ENCODE results near the gene DLGAP1.

DLGAP1 gene

DNA sequence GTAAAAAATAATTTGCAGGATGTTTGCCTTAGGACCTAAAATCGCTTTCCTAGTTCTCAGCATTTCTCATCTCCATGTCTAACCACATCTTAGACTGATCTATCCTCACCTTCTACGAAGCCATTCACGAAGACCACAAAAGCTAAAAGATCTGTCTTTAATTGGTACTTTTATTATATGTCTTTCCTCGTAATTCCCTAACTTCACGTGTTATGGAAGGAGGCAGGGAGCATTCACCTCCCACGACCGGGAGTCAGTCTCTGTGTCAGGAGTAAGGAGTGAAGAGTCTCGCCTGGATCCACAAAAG is 1.6 kb downstream of the DLGAP1 start:
- Histone ChIP-seq H3K23ac (ENCODE audit: low read length) (no peak overlapping the region), H3K4ac (ENCODE audit: low read depth, low read length) (no peak overlapping the region), H2AK5ac (ENCODE audit: low read length) (no peak overlapping the region), H3K27me3 (ENCODE audit: insufficient read depth, low read length, poor library complexity) (no peaks in the 10 kb centered on the region), H3K56ac (ENCODE audit: low read length) (peak overlapping the region; percentile 97), H3K9ac (ENCODE audit: low read length) (peak overlapping the region; percentile 78), H3K4me1 (ENCODE audit: control insufficient read depth, low read depth, low read length) (peaks cover 2% of the 10 kb centered on the region), H3K36me3 (ENCODE audit: control insufficient read depth, insufficient read depth, low read length) (no peaks in the 10 kb centered on the region), H4K5ac (ENCODE audit: low read length) (no peak overlapping the region), H2BK120ac (ENCODE audit: low read depth, low read length) (no peak overlapping the region), H4K8ac (ENCODE audit: low read depth, low read length) (no peak overlapping the region), H2BK15ac (replicated peaks; ENCODE audit: low read depth) (no peak overlapping the region), H2BK5ac (ENCODE audit: low read length) (no peak overlapping the region), H3K18ac (ENCODE audit: low read length) (no peak overlapping the region), H3K79me2 (ENCODE audit: control insufficient read depth, insufficient read depth, low read length) (no peaks in the 10 kb centered on the region), H3K79me1 (ENCODE audit: low read length) (no peaks in the 10 kb centered on the region), H3K4me2 (ENCODE audit: low read length) (peak overlapping the region; percentile 60), H3K4me3 (ENCODE audit: low read length) (peak overlapping the region; percentile 66), H3K27ac (ENCODE audit: low read depth, low read length) (no peak overlapping the region)
- no CpG with 5 or more reads among the region's 8 CpGs for WGBS (ENCODE audit: extremely low coverage, insufficient coverage, low lambda C conversion rate)
- DNase-seq = no peak

- Histone ChIP-seq H3K4me1 (ENCODE audit: control insufficient read depth, low read depth, low read length) (peaks cover 2% of the 10 kb centered on the region), H2AK5ac (ENCODE audit: low read length) (no peak overlapping the region), H4K5ac (ENCODE audit: low read length) (no peak overlapping the region), H3K4me2 (ENCODE audit: low read length) (no peak overlapping the region), H3K27ac (ENCODE audit: low read depth, low read length) (no peak overlapping the region), H2BK120ac (ENCODE audit: low read depth, low read length) (no peak overlapping the region), H3K79me2 (ENCODE audit: control insufficient read depth, insufficient read depth, low read length) (no peaks in the 10 kb centered on the region), H3K4ac (ENCODE audit: low read depth, low read length) (no peak overlapping the region), H3K23ac (ENCODE audit: low read length) (no peak overlapping the region), H3K18ac (ENCODE audit: low read length) (no peak overlapping the region), H3K79me1 (ENCODE audit: low read length) (peaks cover 1% of the 10 kb centered on the region), H2BK15ac (replicated peaks; ENCODE audit: low read depth) (no peak overlapping the region), H3K36me3 (ENCODE audit: control insufficient read depth, insufficient read depth, low read length) (no peaks in the 10 kb centered on the region), H4K8ac (ENCODE audit: low read depth, low read length) (no peak overlapping the region), H3K56ac (ENCODE audit: low read length) (no peak overlapping the region), H3K27me3 (ENCODE audit: insufficient read depth, low read length, poor library complexity) (no peaks in the 10 kb centered on the region), H3K9ac (ENCODE audit: low read length) (no peak overlapping the region), H3K4me3 (ENCODE audit: low read length) (no peak overlapping the region), H2BK5ac (ENCODE audit: low read length) (no peak overlapping the region)
- DNase-seq = peak; percentile 18
- WGBS (ENCODE audit: extremely low coverage, insufficient coverage, low lambda C conversion rate) = no CpG with 5 or more reads among the region's 2 CpGs
Observed at GRCh38 chr18:4450065-4450658, 4.9 kb downstream of the DLGAP1 start.

DNA sequence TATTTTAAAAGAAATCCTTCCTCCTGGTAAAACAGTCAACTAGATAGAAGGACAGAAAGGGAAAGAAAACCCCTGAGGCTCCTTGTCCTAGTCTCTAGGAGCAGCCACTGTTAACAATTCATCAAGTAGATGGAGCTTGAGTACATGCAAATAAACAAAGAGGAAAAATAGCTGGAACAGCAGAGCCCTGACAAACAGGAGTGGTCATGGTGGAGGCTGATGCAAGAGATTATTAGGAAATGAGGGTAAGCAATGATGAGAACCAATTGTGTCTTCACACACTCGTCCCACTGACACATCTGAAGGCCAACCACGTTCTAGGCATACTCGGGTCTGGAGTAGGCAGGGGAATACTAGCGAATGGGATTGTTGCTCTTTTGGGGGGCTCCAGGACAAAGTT is 9.2 kb downstream of the DLGAP1 start:
- Histone ChIP-seq H3K4ac (ENCODE audit: low read depth, low read length) (no peak overlapping the region), H3K56ac (ENCODE audit: low read length) (no peak overlapping the region), H3K79me2 (ENCODE audit: control insufficient read depth, insufficient read depth, low read length) (no peaks in the 10 kb centered on the region), H3K23ac (ENCODE audit: low read length) (no peak overlapping the region), H3K4me3 (ENCODE audit: low read length) (no peak overlapping the region), H3K36me3 (ENCODE audit: control insufficient read depth, insufficient read depth, low read length) (no peaks in the 10 kb centered on the region), H2BK120ac (ENCODE audit: low read depth, low read length) (no peak overlapping the region), H4K5ac (ENCODE audit: low read length) (no peak overlapping the region), H3K27me3 (ENCODE audit: insufficient read depth, low read length, poor library complexity) (no peaks in the 10 kb centered on the region), H3K4me2 (ENCODE audit: low read length) (no peak overlapping the region), H3K79me1 (ENCODE audit: low read length) (peaks cover 3% of the 10 kb centered on the region), H3K9ac (ENCODE audit: low read length) (no peak overlapping the region), H3K18ac (ENCODE audit: low read length) (no peak overlapping the region), H3K27ac (ENCODE audit: low read depth, low read length) (no peak overlapping the region), H2BK5ac (ENCODE audit: low read length) (no peak overlapping the region), H4K8ac (ENCODE audit: low read depth, low read length) (no peak overlapping the region), H3K4me1 (ENCODE audit: control insufficient read depth, low read depth, low read length) (peaks cover 2% of the 10 kb centered on the region), H2BK15ac (replicated peaks; ENCODE audit: low read depth) (no peak overlapping the region), H2AK5ac (ENCODE audit: low read length) (no peak overlapping the region)
- DNase-seq = peak; percentile 18
- no CpG with 5 or more reads among the region's 4 CpGs for WGBS (ENCODE audit: extremely low coverage, insufficient coverage, low lambda C conversion rate)

DNA sequence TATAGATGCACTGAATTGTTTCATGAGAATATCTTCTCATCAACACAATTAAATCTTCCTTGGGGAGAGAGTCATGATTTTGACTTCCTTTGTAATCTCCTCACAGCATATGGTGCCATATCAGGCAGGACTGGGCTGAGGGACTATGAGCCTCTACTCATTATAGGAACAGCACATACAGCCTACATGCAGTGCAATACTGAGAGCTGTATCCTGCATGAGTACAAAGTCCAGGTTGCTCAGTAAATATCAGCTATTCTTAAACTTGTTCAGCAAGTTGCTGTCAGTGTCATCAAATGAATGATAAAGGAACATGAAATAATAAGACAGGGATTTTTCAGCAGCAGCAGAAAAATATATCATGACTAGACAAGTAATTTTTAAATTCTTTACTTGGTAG is 10.8 kb downstream of the DLGAP1 start:
- no peak overlapping the region for H3K27ac ChIP-seq (ENCODE audit: low read depth, low read length)
- H3K4ac ChIP-seq (ENCODE audit: low read depth, low read length) = no peak overlapping the region

DNA sequence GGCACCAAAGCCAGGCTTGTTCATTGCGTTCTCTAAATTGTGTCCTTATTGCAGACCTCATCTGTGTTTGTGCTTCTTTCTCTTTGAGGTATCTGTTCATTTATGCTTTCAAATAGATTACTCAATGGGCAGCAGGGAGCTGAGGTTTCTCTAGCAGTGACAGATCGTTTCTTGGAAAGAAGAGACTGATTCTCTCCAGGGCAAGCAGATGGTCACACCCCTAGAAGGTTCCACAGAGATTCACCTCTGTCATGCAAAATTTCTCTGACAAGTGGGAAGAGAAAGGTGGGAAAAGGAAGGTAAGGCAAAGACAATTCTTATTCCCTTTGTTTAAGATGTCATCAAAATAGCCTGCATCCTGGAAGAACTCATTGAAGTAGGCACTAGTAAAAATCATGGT is 14.0 kb downstream of the DLGAP1 start:
- H2BK15ac ChIP-seq (replicated peaks; ENCODE audit: low read depth) = no peak overlapping the region
- no peak overlapping the region for H4K8ac ChIP-seq (ENCODE audit: low read depth, low read length)
- WGBS (ENCODE audit: extremely low coverage, insufficient coverage, low lambda C conversion rate) = no CpG with 5 or more reads among the region's 2 CpGs
- H3K4ac ChIP-seq (ENCODE audit: low read depth, low read length) = no peak overlapping the region
- no peaks in the 10 kb centered on the region for H3K79me2 ChIP-seq (ENCODE audit: control insufficient read depth, insufficient read depth, low read length)
- H3K36me3 ChIP-seq (ENCODE audit: control insufficient read depth, insufficient read depth, low read length) = no peaks in the 10 kb centered on the region
- H3K79me1 ChIP-seq (ENCODE audit: low read length) = peaks cover 3% of the 10 kb centered on the region
- no peak overlapping the region for H4K5ac ChIP-seq (ENCODE audit: low read length)
- H2BK5ac ChIP-seq (ENCODE audit: low read length) = no peak overlapping the region
- no peak overlapping the region for H2AK5ac ChIP-seq (ENCODE audit: low read length)
- no peak overlapping the region for H3K18ac ChIP-seq (ENCODE audit: low read length)
- H3K23ac ChIP-seq (ENCODE audit: low read length) = no peak overlapping the region
- DNase-seq = no peak
- no peaks in the 10 kb centered on the region for H3K4me1 ChIP-seq (ENCODE audit: control insufficient read depth, low read depth, low read length)
- no peak overlapping the region for H3K4me2 ChIP-seq (ENCODE audit: low read length)
- no peak overlapping the region for H3K9ac ChIP-seq (ENCODE audit: low read length)
- no peak overlapping the region for H2BK120ac ChIP-seq (ENCODE audit: low read depth, low read length)
- H3K27me3 ChIP-seq (ENCODE audit: insufficient read depth, low read length, poor library complexity) = no peaks in the 10 kb centered on the region
- no peak overlapping the region for H3K27ac ChIP-seq (ENCODE audit: low read depth, low read length)
- no peak overlapping the region for H3K56ac ChIP-seq (ENCODE audit: low read length)
- H3K4me3 ChIP-seq (ENCODE audit: low read length) = no peak overlapping the region

More for the DNA sequence above, 10.8 kb downstream of the DLGAP1 start:
- Histone ChIP-seq H2BK5ac (ENCODE audit: low read length) (no peak overlapping the region), H4K5ac (ENCODE audit: low read length) (no peak overlapping the region), H3K23ac (ENCODE audit: low read length) (no peak overlapping the region), H3K79me2 (ENCODE audit: control insufficient read depth, insufficient read depth, low read length) (no peaks in the 10 kb centered on the region), H3K4me3 (ENCODE audit: low read length) (no peak overlapping the region), H3K56ac (ENCODE audit: low read length) (no peak overlapping the region), H3K36me3 (ENCODE audit: control insufficient read depth, insufficient read depth, low read length) (no peaks in the 10 kb centered on the region), H2BK120ac (ENCODE audit: low read depth, low read length) (no peak overlapping the region), H3K79me1 (ENCODE audit: low read length) (peaks cover 3% of the 10 kb centered on the region), H2BK15ac (replicated peaks; ENCODE audit: low read depth) (no peak overlapping the region), H3K4me1 (ENCODE audit: control insufficient read depth, low read depth, low read length) (no peaks in the 10 kb centered on the region), H2AK5ac (ENCODE audit: low read length) (no peak overlapping the region), H3K9ac (ENCODE audit: low read length) (no peak overlapping the region), H3K27me3 (ENCODE audit: insufficient read depth, low read length, poor library complexity) (no peaks in the 10 kb centered on the region), H4K8ac (ENCODE audit: low read depth, low read length) (no peak overlapping the region), H3K4me2 (ENCODE audit: low read length) (no peak overlapping the region), H3K18ac (ENCODE audit: low read length) (no peak overlapping the region)
- DNase-seq = no peak

GRCh38 chr18:4438938-4439337 is 16.2 kb downstream of the DLGAP1 start:
- Histone ChIP-seq H3K4ac (ENCODE audit: low read depth, low read length) (no peak overlapping the region), H3K79me2 (ENCODE audit: control insufficient read depth, insufficient read depth, low read length) (no peaks in the 10 kb centered on the region), H2AK5ac (ENCODE audit: low read length) (no peak overlapping the region), H3K56ac (ENCODE audit: low read length) (no peak overlapping the region), H3K27me3 (ENCODE audit: insufficient read depth, low read length, poor library complexity) (no peaks in the 10 kb centered on the region), H4K5ac (ENCODE audit: low read length) (no peak overlapping the region), H3K23ac (ENCODE audit: low read length) (no peak overlapping the region), H3K18ac (ENCODE audit: low read length) (no peak overlapping the region), H4K8ac (ENCODE audit: low read depth, low read length) (no peak overlapping the region), H3K4me1 (ENCODE audit: control insufficient read depth, low read depth, low read length) (peaks cover 2% of the 10 kb centered on the region), H3K9ac (ENCODE audit: low read length) (no peak overlapping the region), H3K4me2 (ENCODE audit: low read length) (no peak overlapping the region), H3K36me3 (ENCODE audit: control insufficient read depth, insufficient read depth, low read length) (no peaks in the 10 kb centered on the region), H2BK15ac (replicated peaks; ENCODE audit: low read depth) (no peak overlapping the region), H2BK120ac (ENCODE audit: low read depth, low read length) (no peak overlapping the region), H2BK5ac (ENCODE audit: low read length) (no peak overlapping the region), H3K27ac (ENCODE audit: low read depth, low read length) (no peak overlapping the region), H3K4me3 (ENCODE audit: low read length) (no peak overlapping the region), H3K79me1 (ENCODE audit: low read length) (no peaks in the 10 kb centered on the region)
- no peak for DNase-seq
- WGBS (ENCODE audit: extremely low coverage, insufficient coverage, low lambda C conversion rate) = no CpG with 5 or more reads among the region's 5 CpGs
